ENCODE results near the gene MAB21L4.
"Not testable (repeated sequence)": the region's sequence is repeated elsewhere in the genome, so short reads cannot be mapped to it uniquely, and the experiment has no call there.

Gene MAB21L4

GRCh38 chr2:240857039-240858008 is 38.6 kb downstream of the MAB21L4 start:
- no peak for DNase-seq (ENCODE audit: low spot score)

GRCh38 chr2:240856151-240856980 is 39.6 kb downstream of the MAB21L4 start:
- no peak for DNase-seq (ENCODE audit: low spot score)

- DNase-seq (ENCODE audit: low spot score): no peak
Observed at GRCh38 chr2:240855670-240856069, 40.3 kb downstream of the MAB21L4 start.

GRCh38 chr2:240852671-240853314 is 43.2 kb downstream of the MAB21L4 start:
- no peak for DNase-seq (ENCODE audit: low spot score)

- peak; percentile 75 for DNase-seq (ENCODE audit: low spot score)
Observed at GRCh38 chr2:240851078-240851991, 44.6 kb downstream of the MAB21L4 start.

- no peak for DNase-seq (ENCODE audit: low spot score)
Observed at GRCh38 chr2:240850756-240851077, 45.2 kb downstream of the MAB21L4 start.

GRCh38 chr2:240850026-240850425 is 45.9 kb downstream of the MAB21L4 start:
- DNase-seq (ENCODE audit: low spot score): no peak

GRCh38 chr2:240848900-240849680 is 46.9 kb downstream of the MAB21L4 start:
- no peak for DNase-seq (ENCODE audit: low spot score)

- DNase-seq (ENCODE audit: low spot score): no peak
Observed at GRCh38 chr2:240847817-240848216, 48.1 kb downstream of the MAB21L4 start.

- DNase-seq (ENCODE audit: low spot score): no peak
Observed at GRCh38 chr2:240846873-240847595, 48.9 kb downstream of the MAB21L4 start.

GRCh38 chr2:240846309-240846708 is 49.6 kb downstream of the MAB21L4 start:
- not testable (repeated sequence) for DNase-seq (ENCODE audit: low spot score)

- peak; percentile 87 for DNase-seq (ENCODE audit: low spot score)
Observed at GRCh38 chr2:240840435-240841060, 55.4 kb downstream of the MAB21L4 start.

GRCh38 chr2:240839152-240840143 is 56.5 kb downstream of the MAB21L4 start:
- DNase-seq (ENCODE audit: low spot score): no peak

- DNase-seq (ENCODE audit: low spot score): no peak
Observed at GRCh38 chr2:240837621-240838020, 58.3 kb downstream of the MAB21L4 start.

- peak; percentile 45 for DNase-seq (ENCODE audit: low spot score)
Observed at GRCh38 chr2:240836781-240837467, 59.0 kb downstream of the MAB21L4 start.

All from pons (tissue), 1 donor.